Measurements from ENCODE around the gene TRABD2A.
"Not testable (repeated sequence)": the region's sequence is repeated elsewhere in the genome, so short reads cannot be mapped to it uniquely, and the experiment has no call there.

TRABD2A gene

DNA sequence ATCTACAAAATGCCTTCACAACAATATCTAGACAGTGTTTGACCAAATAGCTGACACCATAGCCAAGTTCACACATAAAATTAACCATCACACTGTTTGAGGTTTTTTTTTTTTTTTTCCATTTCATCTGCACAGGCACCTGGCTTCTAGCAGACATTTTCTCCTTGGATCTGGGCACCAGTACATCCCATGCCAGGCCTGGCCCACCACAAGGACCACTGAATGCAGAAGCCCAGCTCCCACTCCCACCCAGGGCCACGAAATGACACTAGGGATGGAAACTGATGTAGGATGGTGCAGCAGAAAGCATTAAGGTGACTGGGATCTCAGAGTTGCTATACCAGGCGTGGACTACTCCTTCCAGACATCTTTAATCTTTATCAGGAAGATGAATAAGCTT is 37.5 kb upstream of the TRABD2A start:
- H3K27ac ChIP-seq, result no peak overlapping the region
- no peak overlapping the region for H3K4me3 ChIP-seq
- TF ChIP-seq EZH2 (IDR thresholded peaks at IDR 0.05) (no peak), FOXP2 (optimal IDR thresholded peaks at IDR 0.05; ENCODE audit: control extremely low read depth, extremely low read length, insufficient read depth) (no peak), POLR2AphosphoS5 (IDR thresholded peaks at IDR 0.05; ENCODE audit: borderline replicate concordance, low read depth, low read length) (no peak)
- H3K9ac ChIP-seq (ENCODE audit: insufficient read length), result no peak overlapping the region
- no peaks in the 10 kb centered on the region for H3K9me3 ChIP-seq (ENCODE audit: low read depth, low read length)
- DNase-seq (ENCODE audit: low read depth, low spot score), result no peak
- H3K36me3 ChIP-seq (ENCODE audit: insufficient read depth, low read length), result no peaks in the 10 kb centered on the region

GRCh38 chr2:84917821-84918220 is 36.9 kb upstream of the TRABD2A start:
- DNase-seq (ENCODE audit: low read depth, low spot score); H3K9me3 ChIP-seq (ENCODE audit: low read depth, low read length); H3K27ac ChIP-seq: not testable (repeated sequence)

GRCh38 chr2:84915675-84916074 is 34.8 kb upstream of the TRABD2A start:
- not testable (repeated sequence) for H3K9me3 ChIP-seq (ENCODE audit: low read depth, low read length); DNase-seq (ENCODE audit: low read depth, low spot score); H3K36me3 ChIP-seq (ENCODE audit: insufficient read depth, low read length); H3K9ac ChIP-seq (ENCODE audit: insufficient read length); H3K27ac ChIP-seq; H3K4me3 ChIP-seq

More at GRCh38 chr2:84917821-84918220, 36.9 kb upstream of the TRABD2A start:
- H3K4me3 ChIP-seq; H3K36me3 ChIP-seq (ENCODE audit: insufficient read depth, low read length); H3K9ac ChIP-seq (ENCODE audit: insufficient read length): not testable (repeated sequence)

DNA sequence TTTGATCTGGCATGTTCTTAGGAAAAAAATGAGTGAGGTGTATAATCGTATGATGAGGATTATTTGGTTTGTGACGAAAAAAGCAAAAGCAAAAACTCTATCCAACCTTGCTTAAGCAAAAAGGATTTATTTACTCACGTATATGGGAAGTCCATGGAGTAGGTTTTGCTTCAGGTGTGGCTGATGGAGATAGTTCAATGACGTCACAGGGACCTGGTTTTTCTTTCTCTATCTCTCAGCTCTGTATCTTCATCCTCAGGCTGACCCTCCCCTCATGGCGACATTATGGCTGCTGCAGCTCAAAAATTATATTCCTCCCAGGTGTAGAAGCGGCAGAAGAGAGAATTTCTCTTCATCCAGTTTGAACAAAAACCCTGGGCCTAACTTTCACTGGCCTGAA is 33.5 kb upstream of the TRABD2A start:
- TF ChIP-seq FOXP2 (optimal IDR thresholded peaks at IDR 0.05; ENCODE audit: control extremely low read depth, extremely low read length, insufficient read depth) (no peak), EZH2 (IDR thresholded peaks at IDR 0.05) (no peak), POLR2AphosphoS5 (IDR thresholded peaks at IDR 0.05; ENCODE audit: borderline replicate concordance, low read depth, low read length) (no peak)
- Histone ChIP-seq H3K9me3 (ENCODE audit: low read depth, low read length) (no peaks in the 10 kb centered on the region), H3K36me3 (ENCODE audit: insufficient read depth, low read length) (no peaks in the 10 kb centered on the region; the same call in 1 of the 2 replicates), H3K4me3 (no peak overlapping the region), H3K27ac (no peak overlapping the region), H3K9ac (ENCODE audit: insufficient read length) (no peak overlapping the region)
- DNase-seq (ENCODE audit: low read depth, low spot score), result no peak

DNA sequence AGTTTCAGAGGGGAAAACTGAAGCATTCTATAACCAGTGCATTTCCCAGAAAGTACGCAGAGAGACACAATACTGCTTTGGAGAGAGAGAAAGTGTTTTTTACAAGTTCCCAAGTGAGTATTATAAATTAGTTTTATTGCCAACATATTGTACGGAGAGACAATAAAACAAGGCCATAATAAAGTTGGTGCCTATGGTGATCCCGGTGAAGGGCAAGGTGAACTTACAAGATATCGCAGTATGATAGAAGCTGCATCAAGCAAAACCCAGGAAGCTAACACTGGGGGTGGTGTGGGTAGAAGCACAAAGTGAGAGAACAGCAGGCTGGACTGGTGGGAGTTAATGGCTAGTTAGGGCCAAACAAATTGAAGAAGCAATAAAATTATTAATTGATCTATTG is 32.1 kb upstream of the TRABD2A start:
- no peak for DNase-seq (ENCODE audit: low read depth, low spot score)
- Histone ChIP-seq H3K9ac (ENCODE audit: insufficient read length) (no peak overlapping the region), H3K9me3 (ENCODE audit: low read depth, low read length) (no peaks in the 10 kb centered on the region), H3K27ac (no peak overlapping the region), H3K36me3 (ENCODE audit: insufficient read depth, low read length) (no peaks in the 10 kb centered on the region; the same call in 1 of the 2 replicates), H3K4me3 (no peak overlapping the region)
- TF ChIP-seq POLR2AphosphoS5 (IDR thresholded peaks at IDR 0.05; ENCODE audit: borderline replicate concordance, low read depth, low read length) (no peak), FOXP2 (optimal IDR thresholded peaks at IDR 0.05; ENCODE audit: control extremely low read depth, extremely low read length, insufficient read depth) (no peak), EZH2 (IDR thresholded peaks at IDR 0.05) (no peak)

- no peak for TF ChIP-seq POLR2AphosphoS5 (IDR thresholded peaks at IDR 0.05; ENCODE audit: borderline replicate concordance, low read depth, low read length)
- TF ChIP-seq EZH2 (IDR thresholded peaks at IDR 0.05), result no peak
- TF ChIP-seq FOXP2 (optimal IDR thresholded peaks at IDR 0.05; ENCODE audit: control extremely low read depth, extremely low read length, insufficient read depth), result no peak
- Histone ChIP-seq H3K27ac (no peak overlapping the region), H3K9me3 (ENCODE audit: low read depth, low read length) (no peaks in the 10 kb centered on the region), H3K36me3 (ENCODE audit: insufficient read depth, low read length) (peaks cover 14% of the 10 kb centered on the region), H3K9ac (ENCODE audit: insufficient read length) (no peak overlapping the region), H3K4me3 (no peak overlapping the region)
- no peak for DNase-seq (ENCODE audit: low read depth, low spot score)
Observed at GRCh38 chr2:84911135-84911678, 30.3 kb upstream of the TRABD2A start.

DNA sequence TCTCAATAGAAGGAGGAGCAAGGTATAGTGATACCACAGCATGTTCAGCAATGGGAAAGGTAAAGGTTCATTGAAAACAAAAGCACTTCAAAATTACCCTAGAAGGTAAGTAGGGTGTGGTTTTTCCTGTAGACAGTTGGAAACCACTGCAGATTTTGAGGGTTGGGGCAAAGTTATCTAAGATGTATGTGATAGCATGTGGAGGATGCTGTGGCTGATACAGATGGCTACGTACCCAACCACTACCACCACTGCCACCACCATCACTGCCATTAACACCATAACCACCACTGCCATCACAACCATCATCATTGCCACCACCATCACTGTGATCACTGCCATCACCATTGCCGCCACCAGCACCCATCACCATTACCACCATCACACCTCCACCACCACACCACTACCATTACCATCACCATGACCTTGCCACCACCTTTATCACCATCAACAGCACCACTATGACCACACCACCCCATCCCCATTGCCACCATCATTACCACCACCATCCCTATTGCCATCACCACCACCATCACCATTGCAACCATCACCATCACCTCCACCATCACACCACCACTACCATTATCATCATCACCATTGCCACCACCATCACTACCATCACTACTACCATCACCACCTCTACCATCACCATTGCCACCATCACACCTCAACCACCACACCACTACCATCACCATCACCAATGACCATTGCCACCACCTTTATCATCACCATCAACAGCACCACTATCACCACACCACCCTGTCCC is 28.2 kb upstream of the TRABD2A start:
- no peak for DNase-seq (ENCODE audit: low read depth, low spot score)
- Histone ChIP-seq H3K27ac (no peak overlapping the region; the same call in 1 of the 2 replicates), H3K9ac (ENCODE audit: insufficient read length) (no peak overlapping the region), H3K4me3 (no peak overlapping the region), H3K36me3 (ENCODE audit: insufficient read depth, low read length) (peaks cover 16% of the 10 kb centered on the region), H3K9me3 (ENCODE audit: low read depth, low read length) (no peaks in the 10 kb centered on the region)
- TF ChIP-seq POLR2AphosphoS5 (IDR thresholded peaks at IDR 0.05; ENCODE audit: borderline replicate concordance, low read depth, low read length) (no peak; the same call in 1 of the 2 replicates), EZH2 (IDR thresholded peaks at IDR 0.05) (no peak), FOXP2 (optimal IDR thresholded peaks at IDR 0.05; ENCODE audit: control extremely low read depth, extremely low read length, insufficient read depth) (no peak)

- Histone ChIP-seq H3K4me3 (peak overlapping the region; percentile 98), H3K9me3 (ENCODE audit: low read depth, low read length) (no peaks in the 10 kb centered on the region), H3K27ac (peak overlapping the region; percentile 86), H3K36me3 (ENCODE audit: insufficient read depth, low read length) (peaks cover 16% of the 10 kb centered on the region), H3K9ac (ENCODE audit: insufficient read length) (peak overlapping the region; percentile 92)
- no peak for DNase-seq (ENCODE audit: low read depth, low spot score)
- TF ChIP-seq EZH2 (IDR thresholded peaks at IDR 0.05) (no peak), POLR2AphosphoS5 (IDR thresholded peaks at IDR 0.05; ENCODE audit: borderline replicate concordance, low read depth, low read length) (no peak; the same call in 1 of the 2 replicates), FOXP2 (optimal IDR thresholded peaks at IDR 0.05; ENCODE audit: control extremely low read depth, extremely low read length, insufficient read depth) (no peak)
Observed at GRCh38 chr2:84906900-84907714, 26.2 kb upstream of the TRABD2A start.
